Measurements from ENCODE around the gene CAGE1. TPM values are rescaled to one million over a fixed set of nuclear protein-coding genes. Genes with fewer than 3 reads are reported as not detected.

The CAGE1 gene
- total RNA-seq, result under 0.01 TPM in 2 replicates

DNA sequence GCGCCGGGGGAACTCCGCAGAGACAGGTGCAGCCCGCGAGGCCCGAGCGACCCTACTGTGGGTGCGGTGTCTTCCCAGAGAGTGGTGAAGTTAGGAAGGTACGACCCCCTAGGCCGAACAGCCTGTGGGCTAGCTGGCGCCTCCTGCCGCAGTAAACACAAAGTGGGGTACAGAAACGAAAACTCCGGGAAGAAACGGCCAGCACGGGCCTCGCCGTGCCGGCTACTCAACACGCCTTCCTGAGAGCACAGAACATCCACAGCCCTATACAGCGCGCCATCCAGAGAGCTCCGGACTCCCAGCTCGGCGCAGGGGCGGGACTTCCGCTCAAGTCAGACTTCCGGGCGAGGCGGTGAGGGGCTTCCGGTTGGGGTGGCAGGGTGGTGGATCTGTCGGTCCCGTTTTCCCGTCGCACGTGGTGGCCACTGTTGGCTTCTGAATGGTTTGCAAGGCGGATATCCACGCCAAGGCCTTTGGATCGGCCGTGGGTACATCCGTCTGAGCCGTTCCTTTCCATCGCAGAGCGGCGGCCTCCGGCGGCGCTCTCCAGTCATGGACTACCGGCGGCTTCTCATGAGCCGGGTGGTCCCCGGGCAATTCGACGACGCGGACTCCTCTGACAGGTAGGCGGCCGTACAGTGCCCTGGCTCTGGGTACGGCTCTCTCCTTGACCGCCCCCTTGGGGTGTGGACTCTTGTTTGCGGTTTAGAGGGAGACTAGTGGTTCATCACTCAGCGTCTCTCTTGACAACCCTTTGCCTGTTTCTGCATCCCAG is at the start of gene CAGE1, which contains the start of gene RIOK1:
Gene CAGE1, minus strand, starts transcription at position 292 of the 775 bp plus-strand sequence. CDS start 2,569 bp downstream, outside the sequence.
Gene RIOK1, plus strand, starts transcription at position 358 of the 775 bp plus-strand sequence. Its CDS starts 195 bp downstream, at position 553.

DNA sequence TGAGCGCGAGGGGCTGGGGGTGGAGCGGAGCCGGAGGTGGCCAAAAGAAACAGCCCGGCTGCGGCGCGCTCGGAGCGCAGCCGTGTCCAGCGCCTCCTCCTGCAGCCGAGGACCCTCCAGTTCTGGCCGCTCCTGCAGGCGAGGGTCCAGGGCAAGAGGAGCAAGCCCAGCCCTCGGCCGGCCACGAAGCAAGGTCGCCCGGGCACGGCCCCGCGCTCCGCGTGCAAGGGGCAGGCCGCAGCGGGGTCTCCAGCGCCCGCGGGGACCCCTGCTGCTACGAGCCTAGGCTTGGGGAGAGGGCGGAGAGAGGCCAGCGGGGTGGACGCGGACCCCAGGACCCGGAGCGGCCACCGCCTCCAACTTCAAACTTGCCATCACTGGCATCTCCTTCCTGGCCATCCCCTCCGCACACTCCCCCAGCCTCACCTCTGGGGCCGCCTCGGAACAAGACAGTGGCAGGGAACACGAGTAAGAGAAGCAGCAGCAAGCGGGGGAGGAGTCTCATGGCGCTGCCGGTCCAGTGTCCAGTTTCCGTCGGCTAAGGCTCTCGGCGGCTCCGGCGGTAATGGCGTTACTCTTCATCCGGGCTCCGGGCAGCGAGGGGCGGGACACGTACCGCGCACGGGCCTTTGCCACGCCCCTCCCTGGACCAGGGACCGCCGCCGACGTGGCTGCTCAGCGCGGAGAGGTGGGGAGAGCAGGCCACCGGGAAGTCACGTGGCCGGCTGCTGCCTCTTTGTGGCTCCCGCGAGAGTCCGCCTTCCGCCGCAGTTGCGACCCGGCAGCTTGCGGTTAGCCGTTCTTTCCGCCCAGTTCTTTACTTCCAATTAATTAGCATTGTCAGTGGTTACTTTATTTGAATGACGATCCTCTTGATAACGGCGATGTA is 76.7 kb downstream of the CAGE1 start, which contains the start of gene SSR1:
Gene SSR1, minus strand, starts transcription at position 584 of the 889 bp plus-strand sequence. Its CDS starts 79 bp downstream, at position 505.

Other genes with a start within 250 kb of the CAGE1 start
- gene SSR1, start 76.5 kb downstream of the CAGE1 start, total RNA-seq, result 89.1 and 182 TPM in 2 replicates
- 15.2 and 27.8 TPM in 2 replicates for gene RIOK1, start 66 bp upstream of the CAGE1 start, total RNA-seq
- gene DSP, start 151.9 kb upstream of the CAGE1 start, total RNA-seq, result 17.4 and 27.3 TPM in 2 replicates
- gene SNRNP48, start 200.5 kb upstream of the CAGE1 start, total RNA-seq, result 12.4 and 13.0 TPM in 2 replicates